H1 (cell line): ENCODE measurements around the gene ZNF527. TPM values are rescaled to one million over a fixed set of nuclear protein-coding genes. Genes with fewer than 3 reads are reported as not detected.

Experiments used
- BACH1 ChIP-seq: IDR thresholded peaks from 2 replicates; pipeline ENCODE4 v1.6.1; 2012; ENCODE audit warnings: low read length, improper control_type of control experiment
- CHD1 ChIP-seq: IDR thresholded peaks from 2 replicates; pipeline ENCODE4 v1.6.1; 2012; ENCODE audit warnings: low read depth, low read length, improper control_type of control experiment
- JUND ChIP-seq: IDR thresholded peaks from 2 replicates; pipeline ENCODE4 v1.6.1; 2011; ENCODE audit warnings: mild to moderate bottlenecking, improper control_type of control experiment, low read length
- MAFK ChIP-seq: IDR thresholded peaks from 2 replicates; pipeline ENCODE4 v1.6.1; 2012; ENCODE audit warnings: low read depth, mild to moderate bottlenecking, improper control_type of control experiment, low read length
- SP4 ChIP-seq: IDR thresholded peaks from 2 replicates; pipeline ENCODE4 v1.6.1; 2012; ENCODE audit warnings: low read length, inconsistent platforms
- SUZ12 ChIP-seq: fragments of 200-600 bp; sonication (generic); IDR thresholded peaks from 2 replicates; pipeline ENCODE4 v1.6.1; 2012; ENCODE audit warnings: mild to moderate bottlenecking, inconsistent platforms, low read length, moderate library complexity, mixed read lengths
- TAF7 ChIP-seq: optimal IDR thresholded peaks from 2 replicates; pipeline ENCODE3; 2011; ENCODE audit warnings: low read depth, mild to moderate bottlenecking, inconsistent platforms, low read length, moderate library complexity, borderline replicate concordance
- ZNF274 ChIP-seq: IDR thresholded peaks from 2 replicates; pipeline ENCODE4 v1.7.0; 2012; ENCODE audit warnings: low read length, borderline replicate concordance; ENCODE audit errors: extremely low read depth
- polyA plus RNA-seq, 7 experiments: library from polyadenylated mRNA; depleted of rRNA in 3 of 7; stranded (reverse) in 5 of 7; unstranded in 2 of 7; fragments of >200 nt in 5 of 7; fragments of 200-250 nt in 2 of 7; gene quantifications; 1 replicate in 5 of 7; 2 replicates in 1 of 7; 4 replicates in 1 of 7; pipeline versions ENCODE4 v1.2.1 to v1.2.3, GENCODE V29; 2011 to 2013; ENCODE audit warnings: missing spikeins in 2 of 7, mixed read lengths in 2 of 7
- total RNA-seq: library from RNA; stranded (reverse); fragmentation: NEBNext Ultra II Directional; extraction: Animal tissue kit (Norgen Biotek cat#: 25700); gene quantifications from 2 replicates; pipeline ENCODE4 v1.2.1, GENCODE V29; 2021

The ZNF527 gene
- total and polyA plus RNA-seq, 2 of the 8 experiments (the other 6 are each of a cell fraction or from before 2014, with no cell fraction given): 2.1 to 4.5 TPM

GRCh38 chr19:37353968-37354367 lies 16.9 kb upstream of the ZNF527 start (continued):
- TF ChIP-seq SUZ12: no peak
- no peak for TF ChIP-seq MAFK
- no peak for TF ChIP-seq TAF7
- TF ChIP-seq BACH1: no peak
- TF ChIP-seq ZNF274: no peak
- TF ChIP-seq SP4: no peak
- TF ChIP-seq JUND: no peak
- no peak for TF ChIP-seq CHD1
